C4-2B (cell line): ENCODE measurements around the gene LIN28B.

ENCODE experiments used
- ZFX ChIP-seq: fragments of 450-650 bp; IDR thresholded peaks from 2 replicates; pipeline ENCODE4 v1.6.1; 2017
- TF ChIP-seq, protein P1 (sequence below): fragments of 450-650 bp; conservative IDR thresholded peaks from 2 replicates; pipeline ENCODE4 v1.5.1; 2017; ENCODE audit warnings: mild to moderate bottlenecking

DNA sequence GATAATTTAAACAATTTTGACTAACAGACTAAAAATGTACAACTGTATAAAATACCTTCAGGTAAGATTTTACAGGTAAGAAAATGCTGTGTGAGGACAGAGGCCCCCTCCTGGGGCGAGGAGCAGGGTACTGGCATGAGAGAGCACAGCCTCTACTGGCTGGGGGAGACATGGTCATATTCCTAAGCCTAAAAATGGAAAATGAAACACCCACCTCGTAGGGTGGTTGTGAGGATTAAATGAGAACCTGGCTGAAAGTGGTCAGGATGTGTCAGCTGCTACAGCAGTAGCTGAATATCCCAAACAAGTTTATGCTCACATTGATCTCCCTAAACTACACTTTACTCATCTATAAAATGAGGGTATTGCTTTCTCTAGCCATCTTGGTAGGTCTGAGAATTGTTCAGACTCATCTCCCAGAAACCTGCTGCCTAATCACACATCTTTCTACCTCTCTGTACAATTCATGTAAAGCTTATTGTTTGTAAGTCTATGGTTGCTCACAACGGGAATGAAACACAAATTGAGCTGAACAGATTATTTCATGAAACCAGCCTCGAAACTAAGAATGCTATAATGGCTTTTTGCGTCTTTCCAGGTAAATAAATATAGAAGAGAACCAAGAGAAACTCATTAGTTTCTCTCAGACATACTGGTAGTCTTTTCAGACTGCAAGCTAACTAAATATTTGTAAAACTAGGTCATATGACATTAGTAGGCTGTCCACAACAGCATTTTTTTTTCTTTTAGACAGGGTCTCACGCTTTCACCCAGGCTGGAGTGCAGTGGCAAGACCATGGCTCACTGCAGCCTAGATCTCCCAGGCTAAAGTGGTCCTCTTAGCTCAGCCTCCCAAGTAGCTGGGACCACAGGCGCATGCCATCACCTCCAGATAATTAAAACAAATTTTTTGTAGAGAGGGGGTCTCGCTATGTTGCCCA lies 153.3 kb downstream of the LIN28B start:
- TF ChIP-seq, protein P1, sequence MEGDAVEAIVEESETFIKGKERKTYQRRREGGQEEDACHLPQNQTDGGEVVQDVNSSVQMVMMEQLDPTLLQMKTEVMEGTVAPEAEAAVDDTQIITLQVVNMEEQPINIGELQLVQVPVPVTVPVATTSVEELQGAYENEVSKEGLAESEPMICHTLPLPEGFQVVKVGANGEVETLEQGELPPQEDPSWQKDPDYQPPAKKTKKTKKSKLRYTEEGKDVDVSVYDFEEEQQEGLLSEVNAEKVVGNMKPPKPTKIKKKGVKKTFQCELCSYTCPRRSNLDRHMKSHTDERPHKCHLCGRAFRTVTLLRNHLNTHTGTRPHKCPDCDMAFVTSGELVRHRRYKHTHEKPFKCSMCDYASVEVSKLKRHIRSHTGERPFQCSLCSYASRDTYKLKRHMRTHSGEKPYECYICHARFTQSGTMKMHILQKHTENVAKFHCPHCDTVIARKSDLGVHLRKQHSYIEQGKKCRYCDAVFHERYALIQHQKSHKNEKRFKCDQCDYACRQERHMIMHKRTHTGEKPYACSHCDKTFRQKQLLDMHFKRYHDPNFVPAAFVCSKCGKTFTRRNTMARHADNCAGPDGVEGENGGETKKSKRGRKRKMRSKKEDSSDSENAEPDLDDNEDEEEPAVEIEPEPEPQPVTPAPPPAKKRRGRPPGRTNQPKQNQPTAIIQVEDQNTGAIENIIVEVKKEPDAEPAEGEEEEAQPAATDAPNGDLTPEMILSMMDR = no peak
- no peak for TF ChIP-seq ZFX
